GM10248 (cell line): ENCODE data around the gene CITED1.

Source experiments
- CTCF ChIA-PET: fragments of 300-600 bp; sonication (Branson Sonifier 250); formaldehyde crosslinking; extraction: SDS; loops from one replicate; lab custom pipeline; 2021; ENCODE audit warnings: antibody characterized with exemption; lab: Yijun Ruan, JAX
- POLR2A ChIA-PET: fragments of 350-650 bp; sonication (Branson Sonifier 250); formaldehyde crosslinking; extraction: SDS; loops from one replicate; lab custom pipeline; 2020; ENCODE audit warnings: antibody characterized with exemption; lab: Yijun Ruan, JAX
- DNase-seq: peaks from one replicate; pipeline ENCODE4 v3.0.0; 2012; ENCODE audit errors: extremely low spot score
- CTCF ChIP-seq: IDR thresholded peaks from 2 replicates; pipeline ENCODE4 v1.5.1; 2012; ENCODE audit warnings: mild to moderate bottlenecking, low read depth; ENCODE audit errors: extremely low read depth, missing control alignments, control extremely low read depth

CITED1 gene

GRCh38 chrX:72316408-72317110, 10.8 kb upstream of the CITED1 start:
- CTCF ChIA-PET, result interaction anchor here (1.2 kb wide), 1 partner anchor 16 kb away, joined by 3 read pairs; no protein-coding TSS in a partner anchor
- DNase-seq, result no peak
- POLR2A ChIA-PET, result no interaction called here
- no peak for TF ChIP-seq CTCF

GRCh38 chrX:72314881-72315280, 9.2 kb upstream of the CITED1 start:
- ChIA-PET POLR2A (no interaction called here), CTCF (no interaction called here)
- TF ChIP-seq CTCF, result no peak
- no peak for DNase-seq

- POLR2A ChIA-PET, result no interaction called here
- CTCF ChIA-PET, result no interaction called here
- TF ChIP-seq CTCF, result no peak
- DNase-seq, result no peak
Observed at GRCh38 chrX:72313707-72314641, 8.3 kb upstream of the CITED1 start.

- CTCF ChIA-PET, result no interaction called here
- DNase-seq, result no peak
- POLR2A ChIA-PET, result no interaction called here
- TF ChIP-seq CTCF, result no peak
Observed at GRCh38 chrX:72312311-72312940, 6.7 kb upstream of the CITED1 start.

GRCh38 chrX:72309297-72310071, 3.8 kb upstream of the CITED1 start:
- ChIA-PET CTCF (no interaction called here), POLR2A (interaction anchor here (0.9 kb wide), 1 partner anchor 32 kb away, joined by 3 read pairs; the partner anchor contains the start of gene RPS4X)
- no peak for DNase-seq
- no peak for TF ChIP-seq CTCF
